GM21619 (cell line): ENCODE results near the gene LGALS3BP.
"Not testable (repeated sequence)": the region's sequence is repeated elsewhere in the genome, so short reads cannot be mapped to it uniquely, and the experiment has no call there.

Experiments
- ATAC-seq: cut with Tn5 transposase; IDR thresholded peaks from one replicate; pipeline ENCODE4 v1.9.1; 2021; ENCODE audit not compliant: unreplicated experiment

LGALS3BP gene

GRCh38 chr17:78979780-78980623 lies at the start of gene LGALS3BP:
Gene LGALS3BP, minus strand, starts transcription at chr17:78979923. Its CDS starts 2,732 bp downstream, at chr17:78977191.
- ATAC-seq: no peak

GRCh38 chr17:79028496-79029326 lies 49.0 kb upstream of the LGALS3BP start:
- no peak for ATAC-seq

GRCh38 chr17:79027925-79028491 lies 48.3 kb upstream of the LGALS3BP start:
- no peak for ATAC-seq

- no peak for ATAC-seq
Measured at GRCh38 chr17:79027274-79027924, 47.7 kb upstream of the LGALS3BP start.

GRCh38 chr17:79026376-79027273 lies 46.9 kb upstream of the LGALS3BP start:
- no peak for ATAC-seq

GRCh38 chr17:79024901-79025737 lies 45.4 kb upstream of the LGALS3BP start:
- ATAC-seq: no peak

GRCh38 chr17:79023886-79024771 lies 44.4 kb upstream of the LGALS3BP start, which contains the start of gene C1QTNF1:
Gene C1QTNF1, plus strand, starts transcription at chr17:79024169. Its CDS starts 19,800 bp downstream, at chr17:79043969.
- ATAC-seq: no peak

- ATAC-seq: no peak
Measured at GRCh38 chr17:79023180-79023705, 43.5 kb upstream of the LGALS3BP start.

- ATAC-seq: no peak
Measured at GRCh38 chr17:79022507-79022991, 42.8 kb upstream of the LGALS3BP start.

- ATAC-seq: not testable (repeated sequence)
Measured at GRCh38 chr17:79021929-79022328, 42.2 kb upstream of the LGALS3BP start.

GRCh38 chr17:79020631-79021301 lies 41.0 kb upstream of the LGALS3BP start:
- no peak for ATAC-seq

- no peak for ATAC-seq
Measured at GRCh38 chr17:79019632-79020584, 40.2 kb upstream of the LGALS3BP start.

GRCh38 chr17:79019261-79019631 lies 39.5 kb upstream of the LGALS3BP start:
- ATAC-seq: no peak

- no peak for ATAC-seq
Measured at GRCh38 chr17:79018370-79018695, 38.6 kb upstream of the LGALS3BP start.

GRCh38 chr17:79017546-79018369 lies 38.0 kb upstream of the LGALS3BP start:
- ATAC-seq: no peak
